Measurements from ENCODE around the gene GPLD1.

GPLD1 gene

DNA sequence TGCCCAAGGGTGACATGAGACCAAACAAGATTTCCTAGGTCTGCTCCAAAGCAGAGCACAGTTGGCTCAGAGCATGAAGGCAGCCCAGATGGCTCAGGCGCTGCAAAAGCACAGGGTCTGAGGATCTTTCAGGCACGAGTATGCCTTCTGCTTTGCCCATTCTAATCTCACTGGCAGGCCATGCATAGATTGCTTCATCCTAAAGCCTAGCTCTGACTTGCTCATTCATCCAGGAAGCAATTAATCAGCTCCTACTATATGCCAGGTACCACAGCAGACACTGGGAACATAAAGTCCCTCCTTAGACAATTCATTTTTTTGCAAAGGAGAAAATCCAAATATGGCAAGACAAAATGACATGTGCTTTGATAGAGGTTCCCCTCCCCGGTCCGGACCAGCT lies 31.2 kb downstream of the GPLD1 start:
- H3K36me3 ChIP-seq (ENCODE audit: insufficient read depth, low read length): no peaks in the 10 kb centered on the region
- no peaks in the 10 kb centered on the region for H3K4me1 ChIP-seq (ENCODE audit: control insufficient read depth, insufficient read depth, low read length, unreplicated experiment)
- H2AFZ ChIP-seq (ENCODE audit: low read length, unreplicated experiment): no peak overlapping the region
- no peaks in the 10 kb centered on the region for H3K27me3 ChIP-seq (ENCODE audit: insufficient read depth, low read length)
- no peak overlapping the region for H3K4me3 ChIP-seq (ENCODE audit: low read depth, low read length)
- H3K27ac ChIP-seq (ENCODE audit: low read depth, low read length): no peak overlapping the region
- no peaks in the 10 kb centered on the region for H3K79me2 ChIP-seq (ENCODE audit: control insufficient read depth, insufficient read depth, low read length, unreplicated experiment)

- no peaks in the 10 kb centered on the region for H3K27me3 ChIP-seq (ENCODE audit: insufficient read depth, low read length)
- H3K79me2 ChIP-seq (ENCODE audit: control insufficient read depth, insufficient read depth, low read length, unreplicated experiment): no peaks in the 10 kb centered on the region
- no peak overlapping the region for H3K4me3 ChIP-seq (ENCODE audit: low read depth, low read length)
- H3K27ac ChIP-seq (ENCODE audit: low read depth, low read length): no peak overlapping the region
- no peak overlapping the region for H2AFZ ChIP-seq (ENCODE audit: low read length, unreplicated experiment)
- no peaks in the 10 kb centered on the region for H3K4me1 ChIP-seq (ENCODE audit: control insufficient read depth, insufficient read depth, low read length, unreplicated experiment)
- H3K36me3 ChIP-seq (ENCODE audit: insufficient read depth, low read length): no peaks in the 10 kb centered on the region
Observed at GRCh38 chr6:24455061-24455460, 34.3 kb downstream of the GPLD1 start.

DNA sequence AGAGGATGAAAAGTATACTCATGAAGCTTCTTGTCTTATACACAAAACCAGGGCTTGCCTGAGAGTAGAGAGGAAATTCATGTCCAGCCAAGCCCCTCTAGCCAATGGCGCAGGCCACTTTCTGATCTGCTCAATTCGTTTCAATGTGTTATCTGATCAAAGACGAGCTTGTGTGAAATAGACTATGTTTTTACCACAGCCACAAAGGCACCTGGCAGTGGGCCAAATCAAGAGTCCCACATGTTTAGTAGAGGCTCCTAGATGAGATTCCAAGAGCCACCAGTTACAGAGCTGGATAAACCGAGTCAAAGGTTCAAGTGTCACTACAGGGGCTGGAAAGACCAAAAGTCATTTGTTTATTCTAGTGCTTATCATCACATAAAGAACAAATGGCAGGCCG lies 34.9 kb downstream of the GPLD1 start:
- Histone ChIP-seq H3K4me1 (ENCODE audit: control insufficient read depth, insufficient read depth, low read length, unreplicated experiment) (no peaks in the 10 kb centered on the region), H3K4me3 (ENCODE audit: low read depth, low read length) (no peak overlapping the region), H3K36me3 (ENCODE audit: insufficient read depth, low read length) (no peaks in the 10 kb centered on the region), H3K79me2 (ENCODE audit: control insufficient read depth, insufficient read depth, low read length, unreplicated experiment) (no peaks in the 10 kb centered on the region), H2AFZ (ENCODE audit: low read length, unreplicated experiment) (no peak overlapping the region), H3K27ac (ENCODE audit: low read depth, low read length) (no peak overlapping the region), H3K27me3 (ENCODE audit: insufficient read depth, low read length) (no peaks in the 10 kb centered on the region)

GRCh38 chr6:24453921-24454320 lies 35.5 kb downstream of the GPLD1 start:
- Histone ChIP-seq H3K27ac (ENCODE audit: low read depth, low read length) (no peak overlapping the region), H3K4me1 (ENCODE audit: control insufficient read depth, insufficient read depth, low read length, unreplicated experiment) (no peaks in the 10 kb centered on the region), H3K27me3 (ENCODE audit: insufficient read depth, low read length) (no peaks in the 10 kb centered on the region), H3K36me3 (ENCODE audit: insufficient read depth, low read length) (no peaks in the 10 kb centered on the region), H3K79me2 (ENCODE audit: control insufficient read depth, insufficient read depth, low read length, unreplicated experiment) (no peaks in the 10 kb centered on the region), H3K4me3 (ENCODE audit: low read depth, low read length) (no peak overlapping the region), H2AFZ (ENCODE audit: low read length, unreplicated experiment) (no peak overlapping the region)

DNA sequence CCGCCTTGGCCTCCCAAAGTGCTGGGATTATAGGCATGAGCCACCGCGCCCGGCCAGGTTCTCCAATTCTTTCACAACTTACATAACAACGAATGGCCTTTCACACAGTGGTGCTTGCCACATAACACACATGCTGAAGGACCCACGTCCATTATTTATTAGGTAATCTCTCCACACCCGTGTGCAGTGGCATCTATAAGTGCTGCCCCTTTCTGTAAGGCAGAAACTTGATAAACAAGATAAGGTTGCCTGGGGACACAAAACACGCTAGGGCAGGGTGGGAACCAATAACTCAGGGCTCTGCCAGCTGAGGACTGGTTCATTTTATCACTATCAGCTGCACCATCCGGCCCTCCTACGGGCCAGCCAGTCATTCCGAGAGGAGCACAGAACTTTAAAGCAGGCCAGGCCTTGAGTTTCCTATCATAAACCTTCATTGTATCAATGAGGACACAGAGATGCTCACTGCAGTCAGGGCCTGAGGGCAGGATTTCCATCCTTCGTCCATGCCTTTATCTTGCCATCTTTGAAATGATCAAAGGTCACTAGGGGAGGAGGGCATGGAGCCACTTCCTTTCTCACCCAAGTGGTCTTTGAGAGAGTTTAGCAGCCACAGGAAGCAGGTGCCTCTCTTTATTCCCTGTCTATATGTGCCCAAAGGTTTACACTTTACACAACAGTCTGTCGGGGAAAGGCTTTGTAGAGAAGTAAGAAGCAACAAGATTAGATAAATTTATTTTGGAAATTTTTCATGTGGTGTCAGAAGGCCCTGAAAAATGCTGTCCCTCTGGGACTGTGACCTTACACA lies 37.6 kb downstream of the GPLD1 start:
- H3K36me3 ChIP-seq (ENCODE audit: insufficient read depth, low read length): no peaks in the 10 kb centered on the region
- no peak overlapping the region for H3K27ac ChIP-seq (ENCODE audit: low read depth, low read length)
- no peak overlapping the region for H3K4me3 ChIP-seq (ENCODE audit: low read depth, low read length)
- H3K79me2 ChIP-seq (ENCODE audit: control insufficient read depth, insufficient read depth, low read length, unreplicated experiment): no peaks in the 10 kb centered on the region
- H3K27me3 ChIP-seq (ENCODE audit: insufficient read depth, low read length): no peaks in the 10 kb centered on the region
- no peak overlapping the region for H2AFZ ChIP-seq (ENCODE audit: low read length, unreplicated experiment)
- no peaks in the 10 kb centered on the region for H3K4me1 ChIP-seq (ENCODE audit: control insufficient read depth, insufficient read depth, low read length, unreplicated experiment)

GRCh38 chr6:24448828-24449525 lies 40.4 kb downstream of the GPLD1 start:
- Histone ChIP-seq H3K27ac (ENCODE audit: low read depth, low read length) (no peak overlapping the region), H2AFZ (ENCODE audit: low read length, unreplicated experiment) (no peak overlapping the region), H3K4me1 (ENCODE audit: control insufficient read depth, insufficient read depth, low read length, unreplicated experiment) (no peaks in the 10 kb centered on the region), H3K27me3 (ENCODE audit: insufficient read depth, low read length) (no peaks in the 10 kb centered on the region), H3K36me3 (ENCODE audit: insufficient read depth, low read length) (no peaks in the 10 kb centered on the region), H3K79me2 (ENCODE audit: control insufficient read depth, insufficient read depth, low read length, unreplicated experiment) (no peaks in the 10 kb centered on the region), H3K4me3 (ENCODE audit: low read depth, low read length) (no peak overlapping the region)

DNA sequence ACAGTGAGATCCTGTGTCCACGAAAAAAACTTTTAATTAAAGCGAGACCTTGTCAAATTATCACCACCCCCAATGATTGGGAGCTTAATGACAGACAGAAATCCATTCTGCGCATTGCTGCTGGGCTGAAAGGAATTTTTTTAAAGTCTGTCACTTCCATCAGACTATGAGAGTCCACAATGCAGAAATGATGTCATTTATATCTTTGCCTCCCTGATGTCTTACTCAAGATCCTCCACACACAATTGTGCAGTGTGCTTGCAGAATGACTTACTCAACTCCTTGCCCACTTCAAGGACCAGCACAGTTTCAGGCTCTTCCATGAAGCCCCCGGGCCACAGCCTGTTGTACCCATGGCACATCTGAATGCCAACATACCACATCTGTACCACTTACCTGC lies 41.0 kb downstream of the GPLD1 start:
- Histone ChIP-seq H3K4me3 (ENCODE audit: low read depth, low read length) (no peak overlapping the region), H3K27ac (ENCODE audit: low read depth, low read length) (no peak overlapping the region), H3K79me2 (ENCODE audit: control insufficient read depth, insufficient read depth, low read length, unreplicated experiment) (no peaks in the 10 kb centered on the region), H3K36me3 (ENCODE audit: insufficient read depth, low read length) (no peaks in the 10 kb centered on the region), H3K4me1 (ENCODE audit: control insufficient read depth, insufficient read depth, low read length, unreplicated experiment) (no peaks in the 10 kb centered on the region), H3K27me3 (ENCODE audit: insufficient read depth, low read length) (no peaks in the 10 kb centered on the region), H2AFZ (ENCODE audit: low read length, unreplicated experiment) (no peak overlapping the region)

DNA sequence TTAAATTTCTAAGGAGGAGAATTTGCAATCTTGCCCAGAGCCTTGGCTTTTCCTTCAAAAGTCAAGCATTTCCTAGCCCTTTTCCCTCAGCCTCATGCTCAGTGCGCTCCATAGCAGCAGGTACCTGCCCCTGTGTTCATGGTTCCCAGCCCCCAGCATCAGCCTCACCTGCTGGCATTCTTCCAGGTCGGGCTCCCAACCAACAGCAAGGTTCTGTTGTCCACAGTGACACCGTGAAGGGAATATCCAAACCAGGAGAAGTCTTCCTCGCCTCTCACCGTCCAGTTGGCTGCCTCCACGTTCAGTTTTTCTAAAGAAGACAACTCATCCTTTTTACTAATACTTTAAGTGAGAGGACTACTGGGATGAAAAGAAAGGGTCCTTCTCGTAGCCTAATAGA lies 42.7 kb downstream of the GPLD1 start:
- Histone ChIP-seq H3K4me3 (ENCODE audit: low read depth, low read length) (no peak overlapping the region), H3K27me3 (ENCODE audit: insufficient read depth, low read length) (no peaks in the 10 kb centered on the region), H2AFZ (ENCODE audit: low read length, unreplicated experiment) (no peak overlapping the region), H3K36me3 (ENCODE audit: insufficient read depth, low read length) (no peaks in the 10 kb centered on the region), H3K4me1 (ENCODE audit: control insufficient read depth, insufficient read depth, low read length, unreplicated experiment) (no peaks in the 10 kb centered on the region), H3K79me2 (ENCODE audit: control insufficient read depth, insufficient read depth, low read length, unreplicated experiment) (no peaks in the 10 kb centered on the region), H3K27ac (ENCODE audit: low read depth, low read length) (no peak overlapping the region)

GRCh38 chr6:24445704-24446103 lies 43.7 kb downstream of the GPLD1 start:
- H2AFZ ChIP-seq (ENCODE audit: low read length, unreplicated experiment): no peak overlapping the region
- no peaks in the 10 kb centered on the region for H3K36me3 ChIP-seq (ENCODE audit: insufficient read depth, low read length)
- no peaks in the 10 kb centered on the region for H3K4me1 ChIP-seq (ENCODE audit: control insufficient read depth, insufficient read depth, low read length, unreplicated experiment)
- no peaks in the 10 kb centered on the region for H3K79me2 ChIP-seq (ENCODE audit: control insufficient read depth, insufficient read depth, low read length, unreplicated experiment)
- no peak overlapping the region for H3K4me3 ChIP-seq (ENCODE audit: low read depth, low read length)
- no peaks in the 10 kb centered on the region for H3K27me3 ChIP-seq (ENCODE audit: insufficient read depth, low read length)
- no peak overlapping the region for H3K27ac ChIP-seq (ENCODE audit: low read depth, low read length)

- no peak overlapping the region for H3K27ac ChIP-seq (ENCODE audit: low read depth, low read length)
- no peaks in the 10 kb centered on the region for H3K27me3 ChIP-seq (ENCODE audit: insufficient read depth, low read length)
Observed at GRCh38 chr6:24444588-24444987, 44.8 kb downstream of the GPLD1 start.

DNA sequence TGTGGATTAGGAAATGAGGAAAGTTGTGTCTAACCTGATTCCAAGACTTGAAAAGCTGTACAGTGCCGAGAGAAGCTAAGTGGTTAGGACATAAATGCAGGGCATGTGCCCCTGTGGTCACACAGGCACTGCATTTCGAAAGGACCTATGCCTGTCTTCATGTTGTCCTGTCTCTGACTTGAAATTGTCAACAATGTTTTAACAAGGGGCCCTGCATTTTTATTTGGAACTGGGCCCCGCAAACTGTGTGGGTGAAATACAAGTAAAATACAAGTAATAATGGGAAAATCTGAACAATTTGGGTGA lies 47.8 kb downstream of the GPLD1 start:
- H3K4me3 ChIP-seq (ENCODE audit: low read depth, low read length): no peak overlapping the region
- H3K27ac ChIP-seq (ENCODE audit: low read depth, low read length): no peak overlapping the region
- H3K27me3 ChIP-seq (ENCODE audit: insufficient read depth, low read length): no peaks in the 10 kb centered on the region
- H3K4me1 ChIP-seq (ENCODE audit: control insufficient read depth, insufficient read depth, low read length, unreplicated experiment): no peaks in the 10 kb centered on the region
- H2AFZ ChIP-seq (ENCODE audit: low read length, unreplicated experiment): no peak overlapping the region
- no peaks in the 10 kb centered on the region for H3K36me3 ChIP-seq (ENCODE audit: insufficient read depth, low read length)
- no peaks in the 10 kb centered on the region for H3K79me2 ChIP-seq (ENCODE audit: control insufficient read depth, insufficient read depth, low read length, unreplicated experiment)

More at GRCh38 chr6:24444588-24444987, 44.8 kb downstream of the GPLD1 start:
- H3K36me3 ChIP-seq (ENCODE audit: insufficient read depth, low read length): no peaks in the 10 kb centered on the region
- no peaks in the 10 kb centered on the region for H3K4me1 ChIP-seq (ENCODE audit: control insufficient read depth, insufficient read depth, low read length, unreplicated experiment)
- no peaks in the 10 kb centered on the region for H3K79me2 ChIP-seq (ENCODE audit: control insufficient read depth, insufficient read depth, low read length, unreplicated experiment)
- H3K4me3 ChIP-seq (ENCODE audit: low read depth, low read length): no peak overlapping the region
- no peak overlapping the region for H2AFZ ChIP-seq (ENCODE audit: low read length, unreplicated experiment)
